ENCODE data around the gene EXOC3L4. TPM values are rescaled to one million over a fixed set of nuclear protein-coding genes. Genes with fewer than 3 reads are reported as not detected.

The EXOC3L4 gene
- total and polyA plus RNA-seq, 2 donors (not counting 3 experiments of a cell fraction or from before 2014, with no cell fraction given), result not detected

GRCh38 chr14:103128631-103129300 lies 34.2 kb downstream of the EXOC3L4 start:
- H3K9me1 ChIP-seq (replicated peaks; ENCODE audit: control insufficient read depth, extremely low read depth, insufficient read depth, low read length), result no peaks in the 10 kb centered on the region
- H4K20me1 ChIP-seq (replicated peaks; ENCODE audit: control insufficient read depth, extremely low read depth, insufficient read depth, low read length), result no peaks in the 10 kb centered on the region
- dilution Hi-C loops (cut with MboI; ENCODE audit: extremely low pct_ligation_motif_present, low sequenced_read_pairs), result no loop called here
- H3K4me1 ChIP-seq (ENCODE audit: control insufficient read depth, extremely low read depth, insufficient read depth, low read length), result peaks cover 19% of the 10 kb centered on the region
- ChIA-PET POLR2A (interaction anchor here (0.6 kb wide), 1 partner anchor 320 kb away, joined by 4 read pairs; no protein-coding TSS in a partner anchor), CTCF (interaction anchor here (6.9 kb wide), 1 partner anchor 24 kb away, joined by 86 read pairs; no protein-coding TSS in a partner anchor)
- H3K27ac ChIP-seq (ENCODE audit: insufficient read depth, low read depth, low read length), result no peak overlapping the region
- no peak overlapping the region for H3K4me2 ChIP-seq (ENCODE audit: insufficient read depth, low read length)
- no peaks in the 10 kb centered on the region for H3K27me3 ChIP-seq (ENCODE audit: control insufficient read depth in 2 of 2, insufficient read depth in 2 of 2, low read length in 2 of 2)
- H2AFZ ChIP-seq (ENCODE audit: low read depth, low read length), result no peak overlapping the region
- H3K4me3 ChIP-seq (replicated peaks in 1 of 3; ENCODE audit: insufficient read depth in 1 of 3, low read depth in 1 of 3, low read length in 3 of 3), result no peak overlapping the region
- peaks cover 0 to 18% of the 10 kb centered on the region in 2 experiments for H3K36me3 ChIP-seq (ENCODE audit: control insufficient read depth in 2 of 2, extremely low read depth in 1 of 2, insufficient read depth in 2 of 2, low read length in 2 of 2)
- intact Hi-C loops (cut with micrococcal nuclease), result loop anchor here (10.0 kb wide), 1 partner anchor 256 kb away; the partner anchor contains the start of gene MARK3
- DNase-seq (ENCODE audit: low read depth, low spot score), result no peak
- H3K9me3 ChIP-seq (replicated peaks; ENCODE audit: control insufficient read depth, insufficient read depth, low read length), result no peaks in the 10 kb centered on the region
- BruUV-seq (replicated peaks), result no TSS peak
- TF ChIP-seq JUN (IDR thresholded peaks at IDR 0.05; ENCODE audit: borderline replicate concordance, insufficient read depth, insufficient read length, low read depth) (no peak), GATA2 (IDR thresholded peaks at IDR 0.05; ENCODE audit: insufficient read depth, insufficient read length, low read depth, low read length) (no peak), FOS (IDR thresholded peaks at IDR 0.05; ENCODE audit: borderline replicate concordance, insufficient read depth, low read length) (peak; percentile 27)
- no peak for FAIRE-seq
- H3K79me2 ChIP-seq (ENCODE audit: control insufficient read depth, insufficient read depth, low read length), result no peaks in the 10 kb centered on the region
- no peak overlapping the region for H3K9ac ChIP-seq (replicated peaks; ENCODE audit: extremely low read depth, insufficient read depth, low read length)

- Histone ChIP-seq H3K9ac (replicated peaks; ENCODE audit: extremely low read depth, insufficient read depth, low read length) (no peak overlapping the region), H3K36me3 (ENCODE audit: control insufficient read depth in 2 of 2, extremely low read depth in 1 of 2, insufficient read depth in 2 of 2, low read length in 2 of 2) (peaks cover 0 to 22% of the 10 kb centered on the region in 2 experiments), H3K9me3 (replicated peaks; ENCODE audit: control insufficient read depth, insufficient read depth, low read length) (no peaks in the 10 kb centered on the region), H3K4me2 (ENCODE audit: insufficient read depth, low read length) (no peak overlapping the region), H3K4me3 (replicated peaks in 1 of 3; ENCODE audit: insufficient read depth in 1 of 3, low read depth in 1 of 3, low read length in 3 of 3) (no peak overlapping the region), H3K27ac (ENCODE audit: insufficient read depth, low read depth, low read length) (no peak overlapping the region), H3K79me2 (ENCODE audit: control insufficient read depth, insufficient read depth, low read length) (no peaks in the 10 kb centered on the region), H2AFZ (ENCODE audit: low read depth, low read length) (no peak overlapping the region), H4K20me1 (replicated peaks; ENCODE audit: control insufficient read depth, extremely low read depth, insufficient read depth, low read length) (no peaks in the 10 kb centered on the region), H3K27me3 (ENCODE audit: control insufficient read depth in 2 of 2, insufficient read depth in 2 of 2, low read length in 2 of 2) (no peaks in the 10 kb centered on the region), H3K4me1 (ENCODE audit: control insufficient read depth, extremely low read depth, insufficient read depth, low read length) (peaks cover 16% of the 10 kb centered on the region), H3K9me1 (replicated peaks; ENCODE audit: control insufficient read depth, extremely low read depth, insufficient read depth, low read length) (no peaks in the 10 kb centered on the region)
- intact Hi-C loops (cut with micrococcal nuclease), result loop anchor here (10.0 kb wide), 1 partner anchor 255 kb away; the partner anchor contains the start of gene MARK3
- TF ChIP-seq CTCF (IDR thresholded peaks at IDR 0.05; ENCODE audit: extremely low read depth in 1 of 2, insufficient read depth in 1 of 2, low read depth in 1 of 2, low read length in 2 of 2), result no peak
- no peak for TF ChIP-seq POLR2AphosphoS5 (IDR thresholded peaks at IDR 0.05; ENCODE audit: insufficient read depth, low read depth, low read length)
- no peak for TF ChIP-seq GATA2 (IDR thresholded peaks at IDR 0.05; ENCODE audit: insufficient read depth, insufficient read length, low read depth, low read length)
- no peak for TF ChIP-seq JUN (IDR thresholded peaks at IDR 0.05; ENCODE audit: borderline replicate concordance, insufficient read depth, insufficient read length, low read depth)
- no peak for TF ChIP-seq EZH2 (IDR thresholded peaks at IDR 0.05; ENCODE audit: borderline replicate concordance, low read depth, low read length, severe bottlenecking)
- TF ChIP-seq FOS (IDR thresholded peaks at IDR 0.05; ENCODE audit: borderline replicate concordance, insufficient read depth, low read length), result no peak
- TF ChIP-seq MAX (IDR thresholded peaks at IDR 0.05; ENCODE audit: insufficient read depth, insufficient read length), result no peak
- TF ChIP-seq MYC (IDR thresholded peaks at IDR 0.05; ENCODE audit: low read depth, low read length), result no peak
- TF ChIP-seq POLR2A (IDR thresholded peaks at IDR 0.05; ENCODE audit: low read depth, low read length), result no peak
- BruUV-seq (replicated peaks), result no TSS peak
- no peak for DNase-seq (ENCODE audit: low read depth, low spot score)
- ChIA-PET POLR2A (no interaction called here), CTCF (interaction anchor here (1.9 to 6.9 kb wide), 2 partner anchors 11 to 24 kb away, joined by 9 to 86 read pairs; no protein-coding TSS in a partner anchor)
- no peak for FAIRE-seq
- dilution Hi-C loops (cut with MboI; ENCODE audit: extremely low pct_ligation_motif_present, low sequenced_read_pairs), result no loop called here
These were observed 34.9 kb downstream of the EXOC3L4 start for GRCh38 chr14:103129301-103130016.
